ENCODE data around the gene ATP7A. TPM values are rescaled to one million over a fixed set of nuclear protein-coding genes. Genes with fewer than 3 reads are reported as not detected.
A peak's percentile ranks its signal among the peaks of the same experiment; 100 is the strongest.

The ATP7A gene
- total and polyA plus RNA-seq, 9 of the 15 experiments (the other 6 are each of a cell fraction or from before 2014, with no cell fraction given) = 7.8 to 22.7 (median 11.6) TPM

GRCh38 chrX:77910108-77910840 is at the start of gene ATP7A (continued):
- TF ChIP-seq NR1H2 (CRISPR knock-in tag; IDR thresholded peaks at IDR 0.05) = no peak
- no peak for TF ChIP-seq CBX5 (IDR thresholded peaks at IDR 0.05; ENCODE audit: borderline replicate concordance, low read depth)
- TF ChIP-seq ZBTB1 (CRISPR knock-in tag; IDR thresholded peaks at IDR 0.05; ENCODE audit: borderline replicate concordance, low read depth) = no peak
- no peak for TF ChIP-seq FOXP1 (CRISPR knock-in tag; IDR thresholded peaks at IDR 0.05)
- no peak for TF ChIP-seq FOS (IDR thresholded peaks at IDR 0.05; ENCODE audit: extremely low read depth, insufficient read length)
- TF ChIP-seq, protein P1, sequence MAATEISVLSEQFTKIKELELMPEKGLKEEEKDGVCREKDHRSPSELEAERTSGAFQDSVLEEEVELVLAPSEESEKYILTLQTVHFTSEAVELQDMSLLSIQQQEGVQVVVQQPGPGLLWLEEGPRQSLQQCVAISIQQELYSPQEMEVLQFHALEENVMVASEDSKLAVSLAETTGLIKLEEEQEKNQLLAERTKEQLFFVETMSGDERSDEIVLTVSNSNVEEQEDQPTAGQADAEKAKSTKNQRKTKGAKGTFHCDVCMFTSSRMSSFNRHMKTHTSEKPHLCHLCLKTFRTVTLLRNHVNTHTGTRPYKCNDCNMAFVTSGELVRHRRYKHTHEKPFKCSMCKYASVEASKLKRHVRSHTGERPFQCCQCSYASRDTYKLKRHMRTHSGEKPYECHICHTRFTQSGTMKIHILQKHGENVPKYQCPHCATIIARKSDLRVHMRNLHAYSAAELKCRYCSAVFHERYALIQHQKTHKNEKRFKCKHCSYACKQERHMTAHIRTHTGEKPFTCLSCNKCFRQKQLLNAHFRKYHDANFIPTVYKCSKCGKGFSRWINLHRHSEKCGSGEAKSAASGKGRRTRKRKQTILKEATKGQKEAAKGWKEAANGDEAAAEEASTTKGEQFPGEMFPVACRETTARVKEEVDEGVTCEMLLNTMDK (IDR thresholded peaks at IDR 0.05; ENCODE audit: borderline replicate concordance, insufficient read depth, low read depth, low read length, poor library complexity, severe bottlenecking) = no peak
- no peak for TF ChIP-seq ZNF217 (CRISPR knock-in tag; IDR thresholded peaks at IDR 0.05)
- peak; percentile 95 for TF ChIP-seq ELF1 (tag; IDR thresholded peaks at IDR 0.05)
- TF ChIP-seq CBFA2T2 (conservative IDR thresholded peaks at IDR 0.05) = peak; percentile 51
- TF ChIP-seq CHCHD3 (CRISPR knock-in tag; IDR thresholded peaks at IDR 0.05) = no peak
- TF ChIP-seq, protein P2, sequence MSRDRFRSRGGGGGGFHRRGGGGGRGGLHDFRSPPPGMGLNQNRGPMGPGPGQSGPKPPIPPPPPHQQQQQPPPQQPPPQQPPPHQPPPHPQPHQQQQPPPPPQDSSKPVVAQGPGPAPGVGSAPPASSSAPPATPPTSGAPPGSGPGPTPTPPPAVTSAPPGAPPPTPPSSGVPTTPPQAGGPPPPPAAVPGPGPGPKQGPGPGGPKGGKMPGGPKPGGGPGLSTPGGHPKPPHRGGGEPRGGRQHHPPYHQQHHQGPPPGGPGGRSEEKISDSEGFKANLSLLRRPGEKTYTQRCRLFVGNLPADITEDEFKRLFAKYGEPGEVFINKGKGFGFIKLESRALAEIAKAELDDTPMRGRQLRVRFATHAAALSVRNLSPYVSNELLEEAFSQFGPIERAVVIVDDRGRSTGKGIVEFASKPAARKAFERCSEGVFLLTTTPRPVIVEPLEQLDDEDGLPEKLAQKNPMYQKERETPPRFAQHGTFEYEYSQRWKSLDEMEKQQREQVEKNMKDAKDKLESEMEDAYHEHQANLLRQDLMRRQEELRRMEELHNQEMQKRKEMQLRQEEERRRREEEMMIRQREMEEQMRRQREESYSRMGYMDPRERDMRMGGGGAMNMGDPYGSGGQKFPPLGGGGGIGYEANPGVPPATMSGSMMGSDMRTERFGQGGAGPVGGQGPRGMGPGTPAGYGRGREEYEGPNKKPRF (IDR thresholded peaks at IDR 0.05; ENCODE audit: low read depth, low read length) = no peak
- TF ChIP-seq ARHGAP35 (IDR thresholded peaks at IDR 0.05; ENCODE audit: partially characterized antibody) = no peak
- peak; percentile 55; the same call in 1 of the 2 replicates for TF ChIP-seq HCFC1 (IDR thresholded peaks at IDR 0.05; ENCODE audit: low read depth, low read length)
- no peak for TF ChIP-seq LCOR (CRISPR knock-in tag; IDR thresholded peaks at IDR 0.05)

Measured in K562 (cell line).